Esophagus squamous epithelium (tissue), 5 donors: ENCODE measurements around the gene SCRN1. TPM values are rescaled to one million over a fixed set of nuclear protein-coding genes. Genes with fewer than 3 reads are reported as not detected.

Experiments used
- DNase-seq: peaks from one replicate; lab custom pipeline; 2025; lab: John Stamatoyannopoulos, UW
- H3K27ac ChIP-seq, 4 donors: fragments of 200-600 bp; sonication (generic); one replicate each; pipeline ENCODE4 v1.5.1; 2016 to 2019; ENCODE audit warnings: mild to moderate bottlenecking in 1 of 4
- H3K27me3 ChIP-seq, 4 donors: fragments of 200-600 bp; sonication (generic); 1 replicate in 3 of 4; 2 replicates in 1 of 4; pipeline versions ENCODE4 v1.5.1 to v1.6.0; 2017 to 2021; ENCODE audit warnings: antibody characterized with exemption in 1 of 4
- H3K36me3 ChIP-seq, 3 donors: fragments of 200-600 bp; sonication (generic); one replicate each; pipeline ENCODE4 v1.5.1; 2016 to 2019
- H3K4me1 ChIP-seq, 3 donors: fragments of 200-600 bp; sonication (generic); one replicate each; pipeline ENCODE4 v1.5.1; 2017 to 2019
- H3K4me3 ChIP-seq, 4 donors: fragments of 200-600 bp; sonication (generic); 1 replicate in 3 of 4; 2 replicates in 1 of 4; pipeline ENCODE4 v1.5.1; 2016 to 2019; ENCODE audit warnings: mild to moderate bottlenecking in 2 of 4, moderate library complexity in 1 of 4
- H3K9me3 ChIP-seq, 3 donors: fragments of 200-600 bp; sonication (generic); one replicate each; pipeline ENCODE4 v1.5.1; 2016 to 2019
- CTCF ChIP-seq, 6 experiments: fragments of 450-650 bp in 4 of 6; fragments of 200-600 bp in 2 of 6; sonication (generic) in 2 of 6; IDR thresholded peaks; one replicate each; pipeline ENCODE4 v1.5.1; 2016 to 2019; ENCODE audit warnings: antibody characterized with exemption in 6 of 6, mild to moderate bottlenecking in 4 of 6, moderate library complexity in 4 of 6
- POLR2A ChIP-seq, 4 donors: fragments of 450-650 bp; IDR thresholded peaks; one replicate each; pipeline ENCODE4 v1.6.1; 2017; ENCODE audit warnings: antibody characterized with exemption in 4 of 4, mild to moderate bottlenecking in 4 of 4, moderate library complexity in 3 of 4
- WGBS, 2 donors: methylation state at CpG; one replicate each; pipeline ENCODE4 v1.1.5; 2018; 5-methylcytosine and 5-hydroxymethylcytosine counted together
- intact Hi-C: fragments of 100-400 bp; cut with DNase I; formaldehyde crosslinking; loops from one replicate; pipeline ENCODE4 v1.15.0; 2022
- total RNA-seq, 4 donors: library from RNA; depleted of rRNA; stranded (reverse); fragments of >200 nt; gene quantifications; one replicate each; pipeline ENCODE4 v1.1.0, GENCODE V29; 2016
- donor health status: DM: yes; HTN: yes; CAD: no.

SCRN1 gene
- total RNA-seq, 4 donors from 2014 or later: 6.3 to 27.8 (median 20.5) TPM

DNA sequence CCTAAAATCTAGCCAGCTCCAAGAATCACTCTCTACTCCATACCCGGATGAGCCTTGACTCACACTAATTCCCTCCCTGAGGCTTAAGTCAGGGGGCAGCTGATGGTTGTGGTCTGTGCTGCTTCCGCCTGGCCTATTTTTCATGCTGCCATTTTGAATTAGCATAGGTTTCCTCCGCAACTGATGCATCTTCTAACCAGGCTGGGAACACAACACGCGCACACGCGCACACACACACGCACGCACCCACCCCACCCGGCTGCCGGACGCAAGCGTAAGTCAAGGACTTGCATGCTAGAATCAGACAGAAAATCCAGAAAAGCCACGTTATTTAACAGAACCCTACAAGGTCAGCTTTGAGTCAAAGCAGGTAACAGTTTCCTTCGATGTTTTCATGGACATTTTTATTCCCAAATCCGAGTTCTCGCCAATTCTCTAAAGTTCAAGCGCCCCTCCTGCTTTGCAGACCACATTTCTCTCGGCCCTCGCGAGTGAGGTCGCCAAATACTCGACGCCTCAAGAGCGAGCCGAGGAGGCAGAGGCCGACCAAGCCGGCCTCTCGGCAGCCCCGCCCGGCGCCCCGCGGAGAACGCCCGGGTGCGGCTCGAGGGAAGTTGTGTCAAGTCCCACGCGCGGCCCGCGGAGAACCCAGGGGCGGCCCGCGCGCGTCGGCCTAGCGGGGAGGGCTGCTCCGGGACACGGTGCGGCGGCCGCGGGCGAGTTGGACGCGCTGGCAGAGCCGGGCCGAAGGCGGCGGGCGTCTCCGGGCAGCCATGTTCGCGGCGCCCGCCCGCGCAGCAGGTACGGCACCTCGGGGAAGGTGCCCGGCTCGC, 961 bp downstream of the SCRN1 start:
- H3K9me3 ChIP-seq: peaks cover 0 to 13% (median 11%) of the 10 kb centered on the region in 3 donors
- peak overlapping the region; percentile 89 to 96 (median 92) for H3K27ac ChIP-seq
- peak in 1 of 6 experiments; percentile 7 for TF ChIP-seq CTCF (IDR thresholded peaks at IDR 0.05)
- TF ChIP-seq POLR2A (IDR thresholded peaks at IDR 0.05): peak in 2 of 4 donors; percentile 13 to 27
- WGBS, 2 donors: 19 to 24% methylated on average over 2 to 16 of the region's 75 CpGs
- intact Hi-C loops: no loop called here
- H3K27me3 ChIP-seq: peaks cover 0 to 18% (median 0%) of the 10 kb centered on the region in 4 donors
- H3K4me3 ChIP-seq: peak overlapping the region; percentile 77 to 98 (median 89)
- DNase-seq: no peak
- peaks cover 12 to 33% (median 13%) of the 10 kb centered on the region in 3 donors for H3K4me1 ChIP-seq
- H3K36me3 ChIP-seq: no peaks in the 10 kb centered on the region

- no peak for DNase-seq
- H3K4me3 ChIP-seq: peak overlapping the region in 3 of 4 donors; percentile 77 to 98 (median 83)
Observed at GRCh38 chr7:29987811-29988317, 1.7 kb downstream of the SCRN1 start.

DNA sequence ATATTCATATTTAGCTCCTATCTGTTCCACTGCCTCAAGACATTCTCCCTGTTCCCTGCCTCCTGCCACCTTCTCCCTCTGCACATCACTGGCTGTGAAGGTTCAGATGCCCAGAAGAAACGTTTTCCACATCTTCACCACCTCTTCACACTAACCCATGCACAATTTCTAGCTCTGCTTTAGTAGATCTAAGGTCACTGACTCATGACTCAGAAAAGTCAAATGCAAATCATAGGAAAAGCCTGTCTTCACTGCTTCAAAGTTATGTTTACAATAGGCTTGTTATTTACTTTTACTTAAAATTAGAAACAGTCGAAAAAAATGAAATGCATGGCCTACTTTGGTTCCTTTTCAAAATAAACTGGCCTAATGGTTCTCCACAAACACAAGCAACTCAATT, 2.5 kb downstream of the SCRN1 start:
- DNase-seq: no peak
- peaks cover 0 to 18% (median 0%) of the 10 kb centered on the region in 4 donors for H3K27me3 ChIP-seq
- intact Hi-C loops: no loop called here
- no peak overlapping the region for H3K4me3 ChIP-seq
- peaks cover 12 to 33% (median 13%) of the 10 kb centered on the region in 3 donors for H3K4me1 ChIP-seq
- WGBS, 2 donors: 20 to 26% methylated on average over 2 of the region's 2 CpGs
- no peak for TF ChIP-seq CTCF (IDR thresholded peaks at IDR 0.05)
- no peak for TF ChIP-seq POLR2A (IDR thresholded peaks at IDR 0.05)
- H3K36me3 ChIP-seq: no peaks in the 10 kb centered on the region
- peak overlapping the region; percentile 31 to 93 (median 90) for H3K27ac ChIP-seq
- no peaks in the 10 kb centered on the region for H3K9me3 ChIP-seq

More at GRCh38 chr7:29987811-29988317, 1.7 kb downstream of the SCRN1 start:
- 31 to 42% methylated on average over 6 to 8 of the region's 8 CpGs for WGBS, 2 donors
- H3K27ac ChIP-seq: peak overlapping the region; percentile 89 to 96 (median 92)
- peaks cover 0 to 5% (median 5%) of the 10 kb centered on the region in 3 donors for H3K9me3 ChIP-seq
- H3K36me3 ChIP-seq: no peaks in the 10 kb centered on the region
- intact Hi-C loops: no loop called here
- TF ChIP-seq POLR2A (IDR thresholded peaks at IDR 0.05) (no peak), CTCF (IDR thresholded peaks at IDR 0.05) (no peak)
- H3K27me3 ChIP-seq: peaks cover 0 to 18% (median 0%) of the 10 kb centered on the region in 4 donors
- peaks cover 12 to 33% (median 13%) of the 10 kb centered on the region in 3 donors for H3K4me1 ChIP-seq

- no peak for TF ChIP-seq CTCF (IDR thresholded peaks at IDR 0.05)
- no peak for TF ChIP-seq POLR2A (IDR thresholded peaks at IDR 0.05)
- no peaks in the 10 kb centered on the region for H3K9me3 ChIP-seq
- no peak for DNase-seq
- H3K36me3 ChIP-seq: no peaks in the 10 kb centered on the region
- intact Hi-C loops: no loop called here
- H3K27me3 ChIP-seq: no peaks in the 10 kb centered on the region
- no peak overlapping the region for H3K27ac ChIP-seq
- H3K4me3 ChIP-seq: no peak overlapping the region
- H3K4me1 ChIP-seq: peaks cover 0 to 18% (median 5%) of the 10 kb centered on the region in 3 donors
Observed at GRCh38 chr7:29980151-29980550, 9.4 kb downstream of the SCRN1 start.
